Suppressor macrophage treated with lipopolysaccharide for 1 hour (primary cell): ENCODE results near the gene TNF.
A peak's percentile ranks its signal among the peaks of the same experiment; 100 is the strongest.

Experiments
- DNase-seq, 3 donors: peaks; one replicate each; pipeline ENCODE4 v3.0.0-alpha.2; 2020 to 2022

TNF gene

GRCh38 chr6:31573239-31574105 is 1.9 kb upstream of the TNF start:
- DNase-seq: no peak

- DNase-seq: peak; percentile 67 to 83 (median 82)
Measured at GRCh38 chr6:31574106-31575061, 981 bp upstream of the TNF start.

- DNase-seq: peak; percentile 78 to 92 (median 79)
Measured at GRCh38 chr6:31575952-31576685, 754 bp downstream of the TNF start.

- DNase-seq: peak; percentile 87 to 97 (median 93)
Measured at GRCh38 chr6:31576897-31577578, 1.7 kb downstream of the TNF start.

GRCh38 chr6:31577579-31577966 is 2.2 kb downstream of the TNF start:
- DNase-seq: peak in 2 of 3 donors; percentile 75 to 95

GRCh38 chr6:31578184-31579118 is 3.1 kb downstream of the TNF start:
- peak; percentile 75 to 89 (median 82) for DNase-seq

GRCh38 chr6:31579119-31579505 is 3.7 kb downstream of the TNF start:
- peak in 2 of 3 donors; percentile 68 for DNase-seq

GRCh38 chr6:31579546-31580437 is 4.4 kb downstream of the TNF start:
- peak; percentile 50 to 69 (median 62) for DNase-seq

GRCh38 chr6:31580438-31580740 is 5.0 kb downstream of the TNF start:
- DNase-seq: peak in 1 of 3 donors; percentile 52

GRCh38 chr6:31580807-31581433 is 5.6 kb downstream of the TNF start:
- peak; percentile 79 to 92 (median 87) for DNase-seq

GRCh38 chr6:31581434-31582229 is 6.3 kb downstream of the TNF start:
- DNase-seq: peak; percentile 15 to 56 (median 31)

GRCh38 chr6:31582230-31582643 is 6.9 kb downstream of the TNF start, which contains the start of gene LTB:
TSS of gene LTB (minus strand) at chr6:31582424. CDS start at chr6:31582417, 7 bp downstream.
- DNase-seq: no peak

- DNase-seq: no peak
Measured at GRCh38 chr6:31585491-31585890, 10.1 kb downstream of the TNF start.

GRCh38 chr6:31586008-31586407 is 10.6 kb downstream of the TNF start, which contains the start of gene LST1:
TSS of gene LST1 (plus strand) at chr6:31586277. CDS start at chr6:31587300, 1,023 bp downstream.
- DNase-seq: peak; percentile 74 to 77 (median 77)

- peak; percentile 65 to 75 (median 66) for DNase-seq
Measured at GRCh38 chr6:31586599-31587281, 11.4 kb downstream of the TNF start.

- DNase-seq: peak in 2 of 3 donors; percentile 37 to 38
Measured at GRCh38 chr6:31587791-31588777, 12.7 kb downstream of the TNF start.
